ENCODE data around the gene SMYD1.

The SMYD1 gene

DNA sequence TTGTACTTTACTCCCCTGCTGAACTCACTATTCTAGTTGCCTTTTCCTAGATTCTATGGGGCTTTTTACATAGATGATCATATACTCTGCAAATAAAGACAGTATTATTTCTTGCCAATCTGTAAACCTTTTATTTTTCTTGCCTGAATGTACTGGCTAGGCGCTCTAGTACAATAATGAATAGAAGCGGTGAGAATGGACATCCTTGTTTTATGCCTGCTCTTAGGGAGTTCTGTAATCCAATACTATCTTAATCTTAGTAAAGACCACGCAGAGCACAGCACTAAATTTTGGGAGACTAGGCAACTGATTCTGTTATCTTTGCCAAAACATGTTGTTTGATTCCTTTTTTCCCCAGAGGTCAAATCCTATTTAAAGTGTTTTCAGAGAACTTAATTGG lies 19.1 kb upstream of the SMYD1 start:
- no peak for TF ChIP-seq ZC3H10 (CRISPR knock-in tag; IDR thresholded peaks at IDR 0.05)
- TF ChIP-seq RARB (CRISPR knock-in tag; IDR thresholded peaks at IDR 0.05), result no peak
- no peak for TF ChIP-seq SNAI2 (CRISPR knock-in tag; IDR thresholded peaks at IDR 0.05)
- no peak for TF ChIP-seq TCF4 (CRISPR knock-in tag; IDR thresholded peaks at IDR 0.05; ENCODE audit: borderline replicate concordance)
- TF ChIP-seq ESRRG (CRISPR knock-in tag; IDR thresholded peaks at IDR 0.05), result no peak
- TF ChIP-seq ARNTL (CRISPR knock-in tag; IDR thresholded peaks at IDR 0.05; ENCODE audit: borderline replicate concordance, low read depth), result no peak
- no peak for TF ChIP-seq GLIS3 (CRISPR knock-in tag; IDR thresholded peaks at IDR 0.05)
- no peak for TF ChIP-seq TOX (CRISPR knock-in tag; IDR thresholded peaks at IDR 0.05; ENCODE audit: borderline replicate concordance)
- TF ChIP-seq, protein P1, sequence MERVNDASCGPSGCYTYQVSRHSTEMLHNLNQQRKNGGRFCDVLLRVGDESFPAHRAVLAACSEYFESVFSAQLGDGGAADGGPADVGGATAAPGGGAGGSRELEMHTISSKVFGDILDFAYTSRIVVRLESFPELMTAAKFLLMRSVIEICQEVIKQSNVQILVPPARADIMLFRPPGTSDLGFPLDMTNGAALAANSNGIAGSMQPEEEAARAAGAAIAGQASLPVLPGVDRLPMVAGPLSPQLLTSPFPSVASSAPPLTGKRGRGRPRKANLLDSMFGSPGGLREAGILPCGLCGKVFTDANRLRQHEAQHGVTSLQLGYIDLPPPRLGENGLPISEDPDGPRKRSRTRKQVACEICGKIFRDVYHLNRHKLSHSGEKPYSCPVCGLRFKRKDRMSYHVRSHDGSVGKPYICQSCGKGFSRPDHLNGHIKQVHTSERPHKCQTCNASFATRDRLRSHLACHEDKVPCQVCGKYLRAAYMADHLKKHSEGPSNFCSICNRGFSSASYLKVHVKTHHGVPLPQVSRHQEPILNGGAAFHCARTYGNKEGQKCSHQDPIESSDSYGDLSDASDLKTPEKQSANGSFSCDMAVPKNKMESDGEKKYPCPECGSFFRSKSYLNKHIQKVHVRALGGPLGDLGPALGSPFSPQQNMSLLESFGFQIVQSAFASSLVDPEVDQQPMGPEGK (CRISPR knock-in tag; IDR thresholded peaks at IDR 0.05; ENCODE audit: borderline replicate concordance), result no peak
- no peak for TF ChIP-seq OSR1 (CRISPR knock-in tag; IDR thresholded peaks at IDR 0.05)
- TF ChIP-seq ZFP30 (CRISPR knock-in tag; IDR thresholded peaks at IDR 0.05), result no peak
- no peak for ATAC-seq

DNA sequence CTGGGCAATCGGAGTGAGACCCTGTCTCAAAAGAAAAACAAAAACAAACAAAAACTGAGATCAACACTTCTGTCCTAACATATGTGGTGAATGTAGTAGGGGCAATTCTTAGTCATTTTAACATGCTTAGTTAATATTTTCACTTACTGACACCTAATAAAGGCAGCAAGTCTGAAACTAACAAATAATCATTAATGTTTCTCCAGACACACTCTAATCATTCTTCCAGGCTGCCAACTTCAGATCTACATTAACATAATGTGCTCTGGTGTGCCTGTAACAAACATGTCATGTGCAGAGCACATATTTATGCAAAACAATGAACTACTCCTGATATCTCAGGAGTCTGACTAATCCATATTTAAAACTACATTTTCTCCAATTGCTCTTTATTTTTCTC lies 18.0 kb upstream of the SMYD1 start:
- no peak for ATAC-seq
- TF ChIP-seq CSDC2 (CRISPR knock-in tag; IDR thresholded peaks at IDR 0.05) (no peak), TCF4 (CRISPR knock-in tag; IDR thresholded peaks at IDR 0.05; ENCODE audit: borderline replicate concordance) (no peak), PPARA (CRISPR knock-in tag; IDR thresholded peaks at IDR 0.05; ENCODE audit: borderline replicate concordance) (no peak), RARB (CRISPR knock-in tag; IDR thresholded peaks at IDR 0.05) (no peak), OSR1 (CRISPR knock-in tag; IDR thresholded peaks at IDR 0.05) (no peak), ZFP3 (CRISPR knock-in tag; IDR thresholded peaks at IDR 0.05) (no peak), ZFP30 (CRISPR knock-in tag; IDR thresholded peaks at IDR 0.05) (no peak), ZC3H10 (CRISPR knock-in tag; IDR thresholded peaks at IDR 0.05) (no peak), ZNF8 (CRISPR knock-in tag; IDR thresholded peaks at IDR 0.05) (no peak), TOX (CRISPR knock-in tag; IDR thresholded peaks at IDR 0.05; ENCODE audit: borderline replicate concordance) (no peak), ARNTL (CRISPR knock-in tag; IDR thresholded peaks at IDR 0.05; ENCODE audit: borderline replicate concordance, low read depth) (no peak), ZNF565 (CRISPR knock-in tag; conservative IDR thresholded peaks at IDR 0.05; ENCODE audit: low read depth) (no peak), GLIS3 (CRISPR knock-in tag; IDR thresholded peaks at IDR 0.05) (no peak), BACH2 (CRISPR knock-in tag; IDR thresholded peaks at IDR 0.05; ENCODE audit: borderline replicate concordance) (no peak)
- TF ChIP-seq, protein P2, sequence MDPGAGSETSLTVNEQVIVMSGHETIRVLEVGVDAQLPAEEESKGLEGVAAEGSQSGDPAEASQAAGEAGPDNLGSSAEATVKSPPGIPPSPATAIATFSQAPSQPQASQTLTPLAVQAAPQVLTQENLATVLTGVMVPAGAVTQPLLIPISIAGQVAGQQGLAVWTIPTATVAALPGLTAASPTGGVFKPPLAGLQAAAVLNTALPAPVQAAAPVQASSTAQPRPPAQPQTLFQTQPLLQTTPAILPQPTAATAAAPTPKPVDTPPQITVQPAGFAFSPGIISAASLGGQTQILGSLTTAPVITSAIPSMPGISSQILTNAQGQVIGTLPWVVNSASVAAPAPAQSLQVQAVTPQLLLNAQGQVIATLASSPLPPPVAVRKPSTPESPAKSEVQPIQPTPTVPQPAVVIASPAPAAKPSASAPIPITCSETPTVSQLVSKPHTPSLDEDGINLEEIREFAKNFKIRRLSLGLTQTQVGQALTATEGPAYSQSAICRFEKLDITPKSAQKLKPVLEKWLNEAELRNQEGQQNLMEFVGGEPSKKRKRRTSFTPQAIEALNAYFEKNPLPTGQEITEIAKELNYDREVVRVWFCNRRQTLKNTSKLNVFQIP (CRISPR knock-in tag; IDR thresholded peaks at IDR 0.05; ENCODE audit: borderline replicate concordance, low read depth), result no peak
- TF ChIP-seq, protein P3, sequence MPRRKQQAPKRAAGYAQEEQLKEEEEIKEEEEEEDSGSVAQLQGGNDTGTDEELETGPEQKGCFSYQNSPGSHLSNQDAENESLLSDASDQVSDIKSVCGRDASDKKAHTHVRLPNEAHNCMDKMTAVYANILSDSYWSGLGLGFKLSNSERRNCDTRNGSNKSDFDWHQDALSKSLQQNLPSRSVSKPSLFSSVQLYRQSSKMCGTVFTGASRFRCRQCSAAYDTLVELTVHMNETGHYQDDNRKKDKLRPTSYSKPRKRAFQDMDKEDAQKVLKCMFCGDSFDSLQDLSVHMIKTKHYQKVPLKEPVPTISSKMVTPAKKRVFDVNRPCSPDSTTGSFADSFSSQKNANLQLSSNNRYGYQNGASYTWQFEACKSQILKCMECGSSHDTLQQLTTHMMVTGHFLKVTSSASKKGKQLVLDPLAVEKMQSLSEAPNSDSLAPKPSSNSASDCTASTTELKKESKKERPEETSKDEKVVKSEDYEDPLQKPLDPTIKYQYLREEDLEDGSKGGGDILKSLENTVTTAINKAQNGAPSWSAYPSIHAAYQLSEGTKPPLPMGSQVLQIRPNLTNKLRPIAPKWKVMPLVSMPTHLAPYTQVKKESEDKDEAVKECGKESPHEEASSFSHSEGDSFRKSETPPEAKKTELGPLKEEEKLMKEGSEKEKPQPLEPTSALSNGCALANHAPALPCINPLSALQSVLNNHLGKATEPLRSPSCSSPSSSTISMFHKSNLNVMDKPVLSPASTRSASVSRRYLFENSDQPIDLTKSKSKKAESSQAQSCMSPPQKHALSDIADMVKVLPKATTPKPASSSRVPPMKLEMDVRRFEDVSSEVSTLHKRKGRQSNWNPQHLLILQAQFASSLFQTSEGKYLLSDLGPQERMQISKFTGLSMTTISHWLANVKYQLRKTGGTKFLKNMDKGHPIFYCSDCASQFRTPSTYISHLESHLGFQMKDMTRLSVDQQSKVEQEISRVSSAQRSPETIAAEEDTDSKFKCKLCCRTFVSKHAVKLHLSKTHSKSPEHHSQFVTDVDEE (CRISPR knock-in tag; IDR thresholded peaks at IDR 0.05), result no peak

DNA sequence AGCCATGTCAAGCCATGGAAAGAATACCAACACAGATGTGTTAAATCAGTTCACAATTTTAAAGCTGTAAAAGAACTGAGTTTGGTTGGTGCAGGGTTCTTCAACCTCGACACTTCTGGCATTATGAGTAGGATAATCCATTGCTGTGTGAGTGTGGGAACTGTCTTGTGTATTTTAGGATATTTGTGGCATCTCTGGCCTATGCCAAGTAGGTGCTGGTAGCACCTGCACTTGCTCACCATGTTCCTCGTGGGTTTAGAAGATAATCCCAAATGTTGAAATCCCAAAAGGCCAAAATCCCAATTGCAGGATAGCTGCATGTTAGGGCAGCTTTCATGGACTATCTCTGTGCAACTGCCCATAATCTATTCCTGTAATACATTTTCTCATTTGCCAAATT lies 15.8 kb upstream of the SMYD1 start:
- no peak for ATAC-seq
- TF ChIP-seq ZNF8 (CRISPR knock-in tag; IDR thresholded peaks at IDR 0.05) (no peak), GLIS3 (CRISPR knock-in tag; IDR thresholded peaks at IDR 0.05) (no peak), ZFP30 (CRISPR knock-in tag; IDR thresholded peaks at IDR 0.05) (no peak), ZNF70 (CRISPR knock-in tag; IDR thresholded peaks at IDR 0.05) (no peak), SNAI2 (CRISPR knock-in tag; IDR thresholded peaks at IDR 0.05) (no peak), ZC3H10 (CRISPR knock-in tag; IDR thresholded peaks at IDR 0.05) (no peak), RARB (CRISPR knock-in tag; IDR thresholded peaks at IDR 0.05) (no peak), TOX (CRISPR knock-in tag; IDR thresholded peaks at IDR 0.05; ENCODE audit: borderline replicate concordance) (no peak), ARNTL (CRISPR knock-in tag; IDR thresholded peaks at IDR 0.05; ENCODE audit: borderline replicate concordance, low read depth) (no peak), PPARA (CRISPR knock-in tag; IDR thresholded peaks at IDR 0.05; ENCODE audit: borderline replicate concordance) (no peak), BACH2 (CRISPR knock-in tag; IDR thresholded peaks at IDR 0.05; ENCODE audit: borderline replicate concordance) (no peak), ZFP3 (CRISPR knock-in tag; IDR thresholded peaks at IDR 0.05) (no peak), ESRRG (CRISPR knock-in tag; IDR thresholded peaks at IDR 0.05) (no peak)
- TF ChIP-seq, protein P2 (CRISPR knock-in tag; IDR thresholded peaks at IDR 0.05; ENCODE audit: borderline replicate concordance, low read depth), result no peak
- TF ChIP-seq, protein P1 (CRISPR knock-in tag; IDR thresholded peaks at IDR 0.05; ENCODE audit: borderline replicate concordance), result no peak
- TF ChIP-seq, protein P4, sequence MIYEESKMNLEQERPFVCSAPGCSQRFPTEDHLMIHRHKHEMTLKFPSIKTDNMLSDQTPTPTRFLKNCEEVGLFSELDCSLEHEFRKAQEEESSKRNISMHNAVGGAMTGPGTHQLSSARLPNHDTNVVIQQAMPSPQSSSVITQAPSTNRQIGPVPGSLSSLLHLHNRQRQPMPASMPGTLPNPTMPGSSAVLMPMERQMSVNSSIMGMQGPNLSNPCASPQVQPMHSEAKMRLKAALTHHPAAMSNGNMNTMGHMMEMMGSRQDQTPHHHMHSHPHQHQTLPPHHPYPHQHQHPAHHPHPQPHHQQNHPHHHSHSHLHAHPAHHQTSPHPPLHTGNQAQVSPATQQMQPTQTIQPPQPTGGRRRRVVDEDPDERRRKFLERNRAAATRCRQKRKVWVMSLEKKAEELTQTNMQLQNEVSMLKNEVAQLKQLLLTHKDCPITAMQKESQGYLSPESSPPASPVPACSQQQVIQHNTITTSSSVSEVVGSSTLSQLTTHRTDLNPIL (CRISPR knock-in tag; IDR thresholded peaks at IDR 0.05; ENCODE audit: low read depth), result no peak
- TF ChIP-seq, protein P5, sequence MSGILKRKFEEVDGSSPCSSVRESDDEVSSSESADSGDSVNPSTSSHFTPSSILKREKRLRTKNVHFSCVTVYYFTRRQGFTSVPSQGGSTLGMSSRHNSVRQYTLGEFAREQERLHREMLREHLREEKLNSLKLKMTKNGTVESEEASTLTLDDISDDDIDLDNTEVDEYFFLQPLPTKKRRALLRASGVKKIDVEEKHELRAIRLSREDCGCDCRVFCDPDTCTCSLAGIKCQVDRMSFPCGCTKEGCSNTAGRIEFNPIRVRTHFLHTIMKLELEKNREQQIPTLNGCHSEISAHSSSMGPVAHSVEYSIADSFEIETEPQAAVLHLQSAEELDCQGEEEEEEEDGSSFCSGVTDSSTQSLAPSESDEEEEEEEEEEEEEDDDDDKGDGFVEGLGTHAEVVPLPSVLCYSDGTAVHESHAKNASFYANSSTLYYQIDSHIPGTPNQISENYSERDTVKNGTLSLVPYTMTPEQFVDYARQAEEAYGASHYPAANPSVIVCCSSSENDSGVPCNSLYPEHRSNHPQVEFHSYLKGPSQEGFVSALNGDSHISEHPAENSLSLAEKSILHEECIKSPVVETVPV (CRISPR knock-in tag; IDR thresholded peaks at IDR 0.05), result no peak

All from SK-N-SH treated with all-trans-retinoic acid at 6 μM for 48 hours (cell line).